Caco-2 (cell line): ENCODE measurements around the gene MKNK2. TPM values are rescaled to one million over a fixed set of nuclear protein-coding genes. Genes with fewer than 3 reads are reported as not detected.

Source experiments
- BruUV-seq: library from RNA; stranded (reverse); fragments of 400-500 nt; replicated peaks from 2 replicates; lab custom pipeline; 2021; lab: Mats Ljungman, UMichigan
- CTCF ChIA-PET: fragments of 300-600 bp; sonication (Branson Sonifier 250); formaldehyde crosslinking; loops from one replicate; lab custom pipeline; 2022; ENCODE audit warnings: antibody characterized with exemption; lab: Charles Lee
- POLR2A ChIA-PET: fragments of 300-600 bp; sonication (Branson Sonifier 250); formaldehyde crosslinking; loops from one replicate; lab custom pipeline; 2022; ENCODE audit warnings: antibody characterized with exemption; lab: Charles Lee
- DNase-seq, 2 experiments: peaks; one replicate each; pipeline versions ENCODE4 v3.0.0 to v3.0.0-alpha.2; 2020 to 2022
- H3K27me3 ChIP-seq: replicated peaks from 2 replicates; pipeline ENCODE4 v1.6.0; 2011; ENCODE audit warnings: low read length; ENCODE audit not compliant: control insufficient read depth, insufficient read depth
- H3K36me3 ChIP-seq: 2 replicates; pipeline ENCODE4 v1.5.1; 2011; ENCODE audit warnings: low read length; ENCODE audit not compliant: control insufficient read depth, insufficient read depth
- H3K4me1 ChIP-seq: fragments of 250-450 bp; sonication (Bioruptor Pico); 2 replicates; pipeline ENCODE4 v1.5.1; 2020; ENCODE audit warnings: mild to moderate bottlenecking
- H3K4me3 ChIP-seq: 2 replicates; pipeline ENCODE4 v1.5.1; 2011; ENCODE audit warnings: low read depth, mild to moderate bottlenecking, control low read depth, low read length
- H3K9me3 ChIP-seq: fragments of 250-450 bp; sonication (Bioruptor Pico); 2 replicates; pipeline ENCODE4 v1.5.1; 2020; ENCODE audit warnings: mild to moderate bottlenecking, moderate library complexity
- H3K27ac Mint-ChIP-seq: one replicate; pipeline ENCODE4 v1.8.0; 2022; ENCODE audit warnings: mixed read lengths; ENCODE audit not compliant: unreplicated experiment
- H3K27me3 Mint-ChIP-seq: one replicate; pipeline ENCODE4 v1.8.0; 2022; ENCODE audit warnings: mixed read lengths; ENCODE audit not compliant: insufficient read depth, unreplicated experiment
- H3K36me3 Mint-ChIP-seq: one replicate; pipeline ENCODE4 v1.8.0; 2022; ENCODE audit warnings: mild to moderate bottlenecking, mixed read lengths; ENCODE audit not compliant: insufficient read depth, unreplicated experiment
- H3K4me1 Mint-ChIP-seq: one replicate; pipeline ENCODE4 v1.8.0; 2022; ENCODE audit warnings: low read depth, mixed read lengths; ENCODE audit not compliant: unreplicated experiment
- H3K4me3 Mint-ChIP-seq: one replicate; pipeline ENCODE4 v1.8.0; 2022; ENCODE audit warnings: mild to moderate bottlenecking, moderate library complexity, mixed read lengths; ENCODE audit not compliant: unreplicated experiment
- H3K9me3 Mint-ChIP-seq: one replicate; pipeline ENCODE4 v1.8.0; 2022; ENCODE audit warnings: mixed read lengths; ENCODE audit not compliant: unreplicated experiment
- intact Hi-C: fragments of 100-400 bp; cut with micrococcal nuclease; formaldehyde crosslinking; loops from one replicate; pipeline ENCODE4 v1.10.0; 2022; ENCODE audit not compliant: unreplicated experiment
- total RNA-seq: library from RNA; stranded (reverse); gene quantifications from 2 replicates; pipeline ENCODE4 v1.2.3, GENCODE V29; 2022
- TF ChIP-seq, protein P1 (sequence below), 2 experiments: fragments of 200-600 bp in 1 of 2; IDR thresholded peaks; 1 replicate in 1 of 2; 2 replicates in 1 of 2; pipeline versions ENCODE4 v1.5.1 to v1.8.0; 2011 to 2022; ENCODE audit warnings: antibody characterized with exemption in 1 of 2, control low read depth in 1 of 2, inconsistent platforms in 1 of 2, low read depth in 1 of 2, low read length in 1 of 2, mild to moderate bottlenecking in 1 of 2, moderate library complexity in 1 of 2; ENCODE audit not compliant: insufficient read depth in 1 of 2, severe bottlenecking in 1 of 2, unreplicated experiment in 1 of 2

MKNK2 gene
- total RNA-seq, 1 experiment from 2014 or later: 162 TPM

DNA sequence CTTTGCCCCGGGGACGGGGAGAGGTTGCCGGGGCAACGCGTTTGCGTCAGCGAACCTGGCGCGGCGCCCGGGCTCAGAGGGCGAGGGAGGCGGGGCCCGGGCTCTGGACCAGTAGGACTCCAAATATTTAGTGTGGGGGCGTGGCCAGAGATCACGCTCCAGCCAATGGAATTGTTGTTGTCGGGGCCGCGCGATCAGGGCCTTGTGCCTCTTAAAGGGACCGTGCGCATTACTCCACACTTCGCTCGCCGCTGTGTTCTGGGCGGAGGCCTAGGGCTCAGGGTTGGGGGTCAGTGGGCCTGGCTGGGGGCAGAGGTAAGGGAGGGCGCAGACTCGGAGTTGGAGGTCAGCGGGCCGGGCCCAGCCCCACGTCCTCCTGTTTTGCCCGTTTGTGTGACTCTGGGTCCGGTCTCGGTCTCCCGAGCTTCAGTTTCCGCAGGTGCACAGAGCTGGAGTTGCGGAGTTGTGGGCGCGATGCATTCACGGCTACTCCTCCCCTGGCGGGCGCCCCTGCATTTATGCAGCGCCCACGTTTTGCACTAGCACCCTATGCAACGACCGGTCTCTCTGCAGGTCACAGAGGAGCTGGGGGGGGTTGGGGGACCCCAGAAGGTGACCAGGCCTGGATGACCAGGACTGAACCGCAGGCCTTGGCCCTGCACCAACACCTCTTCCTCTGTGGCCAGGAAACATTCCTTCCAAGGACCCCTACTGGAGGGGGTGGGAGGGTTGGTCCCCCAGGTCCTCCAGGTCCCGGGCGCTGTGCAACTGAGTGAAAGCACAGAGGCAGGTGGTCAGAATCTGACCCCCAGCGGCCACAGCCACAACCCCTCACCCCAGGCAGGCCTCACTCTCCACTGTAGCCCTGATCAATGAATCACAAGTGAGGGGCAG is 10.7 kb upstream of the MKNK2 start:
- no peaks in the 10 kb centered on the region for H3K27me3 Mint-ChIP-seq
- POLR2A ChIA-PET: interaction anchor here (1.0 kb wide), 2 partner anchors 13 to 19 kb away, joined by 3 read pairs; no protein-coding TSS in a partner anchor
- H3K27ac Mint-ChIP-seq: peak overlapping the region; percentile 86
- H3K9me3 Mint-ChIP-seq: no peaks in the 10 kb centered on the region
- CTCF ChIA-PET: interaction anchor here (0.6 kb wide), 1 partner anchor 31 kb away, joined by 4 read pairs; no protein-coding TSS in a partner anchor
- H3K36me3 ChIP-seq: no peaks in the 10 kb centered on the region
- H3K4me3 Mint-ChIP-seq: peak overlapping the region; percentile 82
- H3K4me1 Mint-ChIP-seq: no peaks in the 10 kb centered on the region
- DNase-seq: peak; percentile 98 to 99
- no peaks in the 10 kb centered on the region for H3K27me3 ChIP-seq
- H3K36me3 Mint-ChIP-seq: peaks cover 18% of the 10 kb centered on the region
- no peaks in the 10 kb centered on the region for H3K9me3 ChIP-seq
- TF ChIP-seq, protein P1, sequence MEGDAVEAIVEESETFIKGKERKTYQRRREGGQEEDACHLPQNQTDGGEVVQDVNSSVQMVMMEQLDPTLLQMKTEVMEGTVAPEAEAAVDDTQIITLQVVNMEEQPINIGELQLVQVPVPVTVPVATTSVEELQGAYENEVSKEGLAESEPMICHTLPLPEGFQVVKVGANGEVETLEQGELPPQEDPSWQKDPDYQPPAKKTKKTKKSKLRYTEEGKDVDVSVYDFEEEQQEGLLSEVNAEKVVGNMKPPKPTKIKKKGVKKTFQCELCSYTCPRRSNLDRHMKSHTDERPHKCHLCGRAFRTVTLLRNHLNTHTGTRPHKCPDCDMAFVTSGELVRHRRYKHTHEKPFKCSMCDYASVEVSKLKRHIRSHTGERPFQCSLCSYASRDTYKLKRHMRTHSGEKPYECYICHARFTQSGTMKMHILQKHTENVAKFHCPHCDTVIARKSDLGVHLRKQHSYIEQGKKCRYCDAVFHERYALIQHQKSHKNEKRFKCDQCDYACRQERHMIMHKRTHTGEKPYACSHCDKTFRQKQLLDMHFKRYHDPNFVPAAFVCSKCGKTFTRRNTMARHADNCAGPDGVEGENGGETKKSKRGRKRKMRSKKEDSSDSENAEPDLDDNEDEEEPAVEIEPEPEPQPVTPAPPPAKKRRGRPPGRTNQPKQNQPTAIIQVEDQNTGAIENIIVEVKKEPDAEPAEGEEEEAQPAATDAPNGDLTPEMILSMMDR (IDR thresholded peaks at IDR 0.05; ENCODE audit: insufficient read depth in 1 of 2, low read depth in 1 of 2, low read length in 1 of 2, severe bottlenecking in 1 of 2, unreplicated experiment in 1 of 2): no peak
- peaks cover 24% of the 10 kb centered on the region for H3K4me1 ChIP-seq
- BruUV-seq: TSS peak; percentile 88
- peak overlapping the region; percentile 85 for H3K4me3 ChIP-seq
- intact Hi-C loops: loop anchor here (5.0 kb wide), 1 partner anchor 36 kb away; the partner anchor contains the start of genes IZUMO4 and MOB3A

DNA sequence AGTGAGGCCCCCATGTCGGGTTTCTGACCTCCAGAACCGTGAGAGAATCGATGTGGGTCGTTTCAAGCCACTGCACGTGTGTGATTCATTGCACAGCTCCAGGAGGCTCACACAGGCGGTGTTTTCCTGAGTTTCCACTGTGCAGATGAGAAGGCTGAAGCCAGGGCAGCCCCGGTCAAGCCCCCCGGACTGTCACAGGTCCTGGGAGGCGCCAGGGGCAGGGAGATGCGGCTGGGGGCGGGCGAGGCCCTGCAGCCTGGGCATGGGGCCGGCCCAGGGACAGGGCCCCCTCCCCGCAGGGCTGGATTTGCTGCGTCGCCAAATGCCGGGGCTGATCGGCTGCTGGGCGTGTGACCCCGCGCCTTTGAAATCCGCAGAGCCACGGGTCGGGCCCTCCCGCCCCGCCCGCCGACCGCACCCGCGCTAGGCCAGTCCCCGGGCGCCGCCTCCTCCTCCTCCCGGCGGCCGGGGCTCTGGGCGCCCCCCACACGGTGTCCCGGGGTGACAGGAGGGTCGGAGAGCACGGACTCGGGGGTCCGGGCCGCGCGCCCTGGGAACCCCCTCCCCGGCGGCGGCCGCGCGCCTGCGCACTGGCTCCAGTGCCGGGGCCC is 9.9 kb upstream of the MKNK2 start:
- ChIA-PET CTCF (no interaction called here), POLR2A (interaction anchor here (0.8 to 1.0 kb wide), 3 partner anchors 12 to 35 kb away, joined by 3 read pairs; partner anchors contain the start of gene MOB3A)
- intact Hi-C loops: loop anchor here (5.0 kb wide), 1 partner anchor 36 kb away; the partner anchor contains the start of genes IZUMO4 and MOB3A
- Mint-ChIP-seq H3K4me1 (no peaks in the 10 kb centered on the region), H3K4me3 (peak overlapping the region; percentile 82), H3K27me3 (no peaks in the 10 kb centered on the region), H3K27ac (peak overlapping the region; percentile 97), H3K9me3 (no peaks in the 10 kb centered on the region), H3K36me3 (peaks cover 18% of the 10 kb centered on the region)
- Histone ChIP-seq H3K4me3 (peak overlapping the region; percentile 64), H3K36me3 (no peaks in the 10 kb centered on the region), H3K27me3 (no peaks in the 10 kb centered on the region), H3K4me1 (peaks cover 24% of the 10 kb centered on the region), H3K9me3 (no peaks in the 10 kb centered on the region)
- BruUV-seq: TSS peak; percentile 78
- peak; percentile 78 to 82 for DNase-seq
- TF ChIP-seq, protein P1 (IDR thresholded peaks at IDR 0.05; ENCODE audit: insufficient read depth in 1 of 2, low read depth in 1 of 2, low read length in 1 of 2, severe bottlenecking in 1 of 2, unreplicated experiment in 1 of 2): no peak
